LNCaP clone FGC (cell line): ENCODE measurements around the gene MOB3B.

Experiments used
- DNase-seq: peaks from one replicate; pipeline ENCODE4 v3.0.0-alpha.2; 2011; ENCODE audit warnings: low read depth
- H3K4me3 ChIP-seq: 2 replicates; pipeline ENCODE4 v1.5.1; 2011; ENCODE audit warnings: mild to moderate bottlenecking, low read depth, low read length, control low read depth
- CTCF ChIP-seq: IDR thresholded peaks from 2 replicates; pipeline ENCODE4 v1.5.1; 2012; ENCODE audit warnings: mild to moderate bottlenecking; ENCODE audit not compliant: control insufficient read depth, insufficient read depth; ENCODE audit errors: extremely low read depth

The MOB3B gene

GRCh38 chr9:27344776-27345175, 184.8 kb downstream of the MOB3B start:
- no peak for DNase-seq
- no peak overlapping the region for H3K4me3 ChIP-seq
- no peak for TF ChIP-seq CTCF

GRCh38 chr9:27341545-27342294, 187.9 kb downstream of the MOB3B start:
- no peak overlapping the region for H3K4me3 ChIP-seq
- no peak for DNase-seq
- no peak for TF ChIP-seq CTCF

- no peak for DNase-seq
Observed at GRCh38 chr9:27340961-27341511, 188.6 kb downstream of the MOB3B start.

GRCh38 chr9:27340285-27340674, 189.3 kb downstream of the MOB3B start:
- H3K4me3 ChIP-seq: no peak overlapping the region
- TF ChIP-seq CTCF: no peak
- DNase-seq: no peak

More at GRCh38 chr9:27340961-27341511, 188.6 kb downstream of the MOB3B start:
- no peak for TF ChIP-seq CTCF
- no peak overlapping the region for H3K4me3 ChIP-seq

GRCh38 chr9:27339661-27340284, 189.8 kb downstream of the MOB3B start:
- no peak for TF ChIP-seq CTCF
- H3K4me3 ChIP-seq: no peak overlapping the region
- DNase-seq: no peak

- no peak overlapping the region for H3K4me3 ChIP-seq
- TF ChIP-seq CTCF: no peak
- no peak for DNase-seq
Observed at GRCh38 chr9:27338527-27338903, 191.1 kb downstream of the MOB3B start.
